DND-41 (cell line): ENCODE measurements around the gene MLF1.

ENCODE experiments used
- ATAC-seq: fragments of 200-7000 bp; cut with Tn5 transposase; 3 replicates; pipeline ENCODE4 v1.9.1; 2021; ENCODE audit warnings: low read depth; ENCODE audit not compliant: insufficient read depth
- DNase-seq: peaks from one replicate; pipeline ENCODE4 v3.0.0-alpha.2; 2020
- H2AFZ ChIP-seq: 2 replicates; pipeline ENCODE4 v1.6.0; 2012; ENCODE audit warnings: low read depth, low read length
- H3K27ac ChIP-seq: 2 replicates; pipeline ENCODE4 v1.5.1; 2012; ENCODE audit warnings: low read length, inconsistent platforms
- H3K27me3 ChIP-seq: fragments of 200-600 bp; sonication (generic); 2 replicates; pipeline ENCODE4 v1.6.0; 2012; ENCODE audit warnings: low read length, mild to moderate bottlenecking, inconsistent platforms; ENCODE audit not compliant: insufficient read depth, poor library complexity
- H3K36me3 ChIP-seq: 2 replicates; pipeline ENCODE4 v1.5.1; 2012; ENCODE audit warnings: low read length, inconsistent platforms; ENCODE audit not compliant: insufficient read depth
- H3K4me1 ChIP-seq: 2 replicates; pipeline ENCODE4 v1.5.1; 2012; ENCODE audit warnings: mild to moderate bottlenecking, low read length; ENCODE audit not compliant: insufficient read depth
- H3K4me2 ChIP-seq: 2 replicates; pipeline ENCODE4 v1.6.0; 2012; ENCODE audit warnings: mild to moderate bottlenecking, moderate library complexity, low read length, inconsistent platforms; ENCODE audit not compliant: insufficient read depth
- H3K4me3 ChIP-seq, 2 experiments: fragments of 200-600 bp in 1 of 2; shearing (Covaris generic) in 1 of 2; 2 replicates each; pipeline ENCODE4 v1.5.1; 2012 to 2016; ENCODE audit warnings: inconsistent platforms in 2 of 2, low read length in 2 of 2, mild to moderate bottlenecking in 2 of 2, low read depth in 1 of 2, moderate library complexity in 1 of 2
- H3K79me2 ChIP-seq: 2 replicates; pipeline ENCODE4 v1.6.0; 2012; ENCODE audit warnings: low read length, inconsistent platforms; ENCODE audit not compliant: insufficient read depth
- H3K9ac ChIP-seq: 2 replicates; pipeline ENCODE4 v1.6.0; 2012; ENCODE audit warnings: low read depth, mild to moderate bottlenecking, inconsistent platforms, low read length, moderate library complexity
- H3K9me3 ChIP-seq: 2 replicates; pipeline ENCODE4 v1.5.1; 2012; ENCODE audit warnings: low read length, moderate library complexity, mild to moderate bottlenecking, inconsistent platforms; ENCODE audit not compliant: insufficient read depth, severe bottlenecking
- H4K20me1 ChIP-seq: 2 replicates; pipeline ENCODE4 v1.6.0; 2012; ENCODE audit warnings: low read length; ENCODE audit not compliant: insufficient read depth
- CTCF ChIP-seq: IDR thresholded peaks from 2 replicates; pipeline ENCODE4 v1.5.1; 2012; ENCODE audit warnings: borderline replicate concordance, low read length, moderate library complexity, mild to moderate bottlenecking; ENCODE audit not compliant: poor library complexity, severe bottlenecking; ENCODE audit errors: extremely low read depth
- EZH2 ChIP-seq: IDR thresholded peaks from 3 replicates; pipeline ENCODE4 v1.6.1; 2012; ENCODE audit warnings: borderline replicate concordance, low read depth, mild to moderate bottlenecking, moderate library complexity, low read length, inconsistent platforms; ENCODE audit not compliant: severe bottlenecking

Gene MLF1

DNA sequence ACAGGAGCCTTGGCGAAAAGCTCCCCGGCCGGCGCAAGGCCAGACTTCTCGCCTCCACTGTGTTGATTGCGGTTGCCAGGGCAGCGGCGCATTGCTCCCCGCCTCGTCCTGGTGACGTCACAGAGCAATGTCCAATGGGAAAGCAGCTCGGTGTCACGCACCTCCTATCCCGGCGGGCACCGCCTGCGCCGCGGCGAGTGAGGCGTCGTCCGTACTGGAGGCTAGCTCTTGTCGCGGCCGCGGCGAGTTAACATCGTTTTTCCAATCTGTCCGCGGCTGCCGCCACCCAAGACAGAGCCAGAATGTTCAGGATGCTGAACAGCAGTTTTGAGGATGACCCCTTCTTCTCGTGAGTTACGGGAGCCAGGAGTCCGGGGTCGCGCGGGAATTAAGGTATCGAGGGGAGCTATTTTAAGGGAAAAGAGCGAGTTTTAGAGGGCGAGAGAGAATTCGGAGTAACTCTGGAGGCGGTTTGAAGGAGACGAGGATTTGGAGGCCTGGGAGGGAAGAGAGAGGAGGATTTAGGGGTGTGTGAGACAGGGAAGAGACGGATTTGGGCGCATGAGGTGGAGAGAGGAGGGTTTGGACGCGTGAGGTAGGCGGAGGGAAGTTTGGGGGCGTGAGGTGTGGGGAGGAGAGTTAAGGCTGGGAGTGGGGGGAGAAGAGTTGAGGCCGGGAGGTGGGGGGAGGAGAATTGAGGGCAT lies at the start of gene MLF1:
Gene MLF1, plus strand, starts transcription at position 196 of the 704 bp plus-strand sequence. Its CDS starts 107 bp downstream, at position 303.
- Histone ChIP-seq H3K27ac (no peak within 1 kb of the TSS), H3K9ac (no peak within 1 kb of the TSS), H3K4me2 (no peak within 1 kb of the TSS), H2AFZ (no peak within 1 kb of the TSS), H3K79me2 (no peaks in the 10 kb centered on the region), H3K36me3 (no peaks in the 10 kb centered on the region), H3K9me3 (no peaks in the 10 kb centered on the region), H3K4me3 (no peak within 1 kb of the TSS), H3K4me1 (no peaks in the 10 kb centered on the region), H4K20me1 (no peaks in the 10 kb centered on the region), H3K27me3 (no peaks in the 10 kb centered on the region)
- TF ChIP-seq CTCF (no peak), EZH2 (no peak)
- DNase-seq (no peak), ATAC-seq (no peak)

- no peaks in the 10 kb centered on the region for H3K27me3 ChIP-seq
- no peak overlapping the region for H3K9ac ChIP-seq
- no peak overlapping the region for H3K4me3 ChIP-seq
- DNase-seq (no peak), ATAC-seq (no peak)
- no peaks in the 10 kb centered on the region for H3K9me3 ChIP-seq
- H2AFZ ChIP-seq = no peak overlapping the region
- H3K27ac ChIP-seq = no peak overlapping the region
- no peaks in the 10 kb centered on the region for H3K79me2 ChIP-seq
- H3K36me3 ChIP-seq = no peaks in the 10 kb centered on the region
- no peaks in the 10 kb centered on the region for H4K20me1 ChIP-seq
- TF ChIP-seq EZH2 (no peak), CTCF (no peak)
- no peaks in the 10 kb centered on the region for H3K4me1 ChIP-seq
- H3K4me2 ChIP-seq = no peak overlapping the region
Measured at GRCh38 chr3:158522221-158523136, 48.5 kb upstream of the MLF1 start.

GRCh38 chr3:158528076-158528674 lies 42.8 kb upstream of the MLF1 start:
- no peaks in the 10 kb centered on the region for H3K79me2 ChIP-seq
- H3K9ac ChIP-seq = no peak overlapping the region
- no peaks in the 10 kb centered on the region for H3K4me1 ChIP-seq
- no peak overlapping the region for H3K27ac ChIP-seq
- no peaks in the 10 kb centered on the region for H4K20me1 ChIP-seq
- H2AFZ ChIP-seq = no peak overlapping the region
- no peaks in the 10 kb centered on the region for H3K9me3 ChIP-seq
- TF ChIP-seq CTCF = no peak
- no peak for TF ChIP-seq EZH2
- DNase-seq (no peak), ATAC-seq (no peak)
- H3K4me2 ChIP-seq = no peak overlapping the region
- no peaks in the 10 kb centered on the region for H3K27me3 ChIP-seq
- H3K4me3 ChIP-seq = no peak overlapping the region
- no peaks in the 10 kb centered on the region for H3K36me3 ChIP-seq
